ENCODE data around the gene COL6A1.

GRCh38 chr21:45980697-45981096 is 873 bp upstream of the COL6A1 start:
- no peak for TF ChIP-seq POLR2AphosphoS5 (IDR thresholded peaks at IDR 0.05)
- no peak for TF ChIP-seq CTCF (IDR thresholded peaks at IDR 0.05 in 8 of 11, conservative IDR thresholded peaks at IDR 0.05 in 3 of 11)

Data from spleen (tissue), 7 donors.